Ovary (tissue), 10 donors: ENCODE measurements around the gene GPR35. TPM values are rescaled to one million over a fixed set of nuclear protein-coding genes. Genes with fewer than 3 reads are reported as not detected.

ENCODE experiments used
- DNase-seq, 5 donors: peaks; one replicate each; pipeline ENCODE4 v3.0.0-alpha.2; 2019 to 2020
- H3K27ac ChIP-seq, 2 donors: fragments of 200-600 bp; one replicate each; pipeline versions ENCODE4 v1.5.1 to v1.8.0; 2019 to 2022
- H3K27me3 ChIP-seq: fragments of 200-600 bp; one replicate; pipeline ENCODE4 v1.8.0; 2022
- H3K36me3 ChIP-seq: fragments of 200-600 bp; sonication (generic); one replicate; pipeline ENCODE4 v1.5.1; 2019
- H3K4me1 ChIP-seq: one replicate; pipeline ENCODE4 v1.8.1; 2013; ENCODE audit warnings: mild to moderate bottlenecking, moderate library complexity; ENCODE audit not compliant: insufficient read depth
- H3K4me3 ChIP-seq: fragments of 200-600 bp; sonication (generic); one replicate; pipeline ENCODE4 v1.5.1; 2017
- H3K9me3 ChIP-seq, 2 donors: fragments of 200-600 bp in 1 of 2; sonication (generic) in 1 of 2; one replicate each; pipeline versions ENCODE4 v1.5.1 to v1.8.1; 2013 to 2019; ENCODE audit warnings: mild to moderate bottlenecking in 1 of 2, moderate library complexity in 1 of 2
- EP300 ChIP-seq: sonication (generic); formaldehyde crosslinking; IDR thresholded peaks from one replicate; pipeline ENCODE4 v1.6.1; 2017; ENCODE audit warnings: antibody characterized with exemption
- POLR2A ChIP-seq: fragments of 450-650 bp; IDR thresholded peaks from one replicate; pipeline ENCODE4 v1.6.1; 2017; ENCODE audit warnings: antibody characterized with exemption, mild to moderate bottlenecking, moderate library complexity
- WGBS, 3 donors: extraction: QIAGEN DNeasy Blood & Tissue Kit in 1 of 3; methylation state at CpG; one replicate each; pipeline versions ENCODE4 v1.1.5 to v1.1.7; 2013 to 2017; 5-methylcytosine and 5-hydroxymethylcytosine counted together
- intact Hi-C, 4 donors: fragments of 100-400 bp; cut with DNase I; formaldehyde crosslinking; loops; one replicate each; pipeline versions ENCODE4 v1.11.0 to v1.15.1; 2022 to 2023
- long read RNA-seq, 3 donors: library from polyadenylated mRNA in 2 of 3; unstranded in 2 of 3; transcript quantifications; one replicate each; pipeline ENCODE4 v2.0.0 and lab custom pipeline, GENCODE V29; 2021 to 2026
- polyA plus RNA-seq, 2 donors: library from polyadenylated mRNA; stranded (reverse); fragments of 200-250 nt in 1 of 2; fragments of 350-450 nt in 1 of 2; fragmentation: Illumina TruSeq in 1 of 2; extraction: RNeasy Lipid Tissue Mini Kit (QIAGEN cat#74804) in 1 of 2; gene quantifications; one replicate each; pipeline ENCODE4 v1.2.3, GENCODE V29; 2013 to 2014
- total RNA-seq, 7 donors: library from RNA; depleted of rRNA in 2 of 7; stranded (reverse); fragments of >200 nt in 2 of 7; fragmentation: NEBNext Ultra II Directional in 3 of 7; extraction: Animal tissue kit (Norgen Biotek cat#: 25700) in 3 of 7; gene quantifications; one replicate each; pipeline versions ENCODE4 v1.1.0 to v1.2.4, GENCODE V29; 2016 to 2023
- TF ChIP-seq, protein P1 (sequence below), 3 donors: fragments of 450-650 bp in 2 of 3; fragments of 200-600 bp in 1 of 3; IDR thresholded peaks; one replicate each; pipeline versions ENCODE4 v1.5.1 to v1.8.0; 2016 to 2022; ENCODE audit warnings: antibody characterized with exemption in 3 of 3, mild to moderate bottlenecking in 1 of 3
- donor health status: DM: no; HTN: no; CAD: no; lungs with moderate emphysema.
- donor health status: DM: no; HTN: no; CAD: no.
- donor health status: Bipolar disorder and iron deficiency.
- donor health status: DM: yes; HTN: yes; CAD: no.
- donor health status: DM: no; HTN: no; CAD: no.
- donor health status: DM: yes; HTN: yes; CAD: no.

GPR35 gene, protein sequence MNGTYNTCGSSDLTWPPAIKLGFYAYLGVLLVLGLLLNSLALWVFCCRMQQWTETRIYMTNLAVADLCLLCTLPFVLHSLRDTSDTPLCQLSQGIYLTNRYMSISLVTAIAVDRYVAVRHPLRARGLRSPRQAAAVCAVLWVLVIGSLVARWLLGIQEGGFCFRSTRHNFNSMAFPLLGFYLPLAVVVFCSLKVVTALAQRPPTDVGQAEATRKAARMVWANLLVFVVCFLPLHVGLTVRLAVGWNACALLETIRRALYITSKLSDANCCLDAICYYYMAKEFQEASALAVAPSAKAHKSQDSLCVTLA
- 1 to 10 TPM; 2.1 to 4.2 (median 2.5) TPM for total RNA-seq
- polyA plus RNA-seq = 1 to 10 TPM in 1 of 2 donors, under 1 TPM in 1; 0.27 to 2.2 TPM
- long read RNA-seq, donor 1 = 0 reads
- long read RNA-seq, donor 2 = 0 reads
- long read RNA-seq, donor 3, partial matches to known transcripts = 0 of 2 reads
- long read RNA-seq, donor 3, other reads (novel, unspliced or antisense) = 0 of 2 reads

DNA sequence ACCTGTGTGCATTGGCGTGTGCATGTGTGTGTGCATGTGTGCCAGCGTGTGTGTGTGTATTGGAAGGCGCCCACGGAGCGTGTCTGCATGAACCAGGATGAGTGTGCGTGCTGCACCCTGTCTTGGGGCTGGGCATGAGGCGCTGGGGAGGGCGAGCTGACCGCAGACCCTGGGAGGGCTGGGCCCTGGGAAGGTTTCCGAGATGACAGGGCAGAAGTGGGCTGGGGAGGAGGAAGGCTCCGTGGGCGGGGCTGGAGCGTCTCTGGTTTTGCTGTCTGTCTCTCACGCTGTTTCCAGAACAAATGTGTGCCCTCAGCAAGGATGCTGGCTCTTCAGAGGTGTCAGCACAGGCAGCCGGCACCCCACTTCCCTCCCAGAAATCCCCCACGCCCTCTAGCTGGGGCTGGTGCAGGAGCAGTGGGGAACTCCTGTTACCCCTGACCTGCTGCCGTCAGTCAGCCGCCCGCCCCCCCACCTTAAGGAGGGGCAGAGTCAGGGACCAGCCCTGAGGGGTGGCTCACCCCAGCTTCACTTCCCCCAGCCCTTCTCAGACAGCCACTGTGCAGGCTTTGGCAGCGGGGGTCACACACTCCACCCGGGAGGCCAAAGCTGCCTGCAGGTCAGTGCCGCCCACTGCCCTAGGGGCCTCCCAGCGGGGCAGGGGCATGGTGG, at the start of gene GPR35:
TSS of gene GPR35 (plus strand) at position 531 of the 672 bp plus-strand sequence. CDS start 4,473 bp downstream, outside the sequence.
- TF ChIP-seq, protein P1, sequence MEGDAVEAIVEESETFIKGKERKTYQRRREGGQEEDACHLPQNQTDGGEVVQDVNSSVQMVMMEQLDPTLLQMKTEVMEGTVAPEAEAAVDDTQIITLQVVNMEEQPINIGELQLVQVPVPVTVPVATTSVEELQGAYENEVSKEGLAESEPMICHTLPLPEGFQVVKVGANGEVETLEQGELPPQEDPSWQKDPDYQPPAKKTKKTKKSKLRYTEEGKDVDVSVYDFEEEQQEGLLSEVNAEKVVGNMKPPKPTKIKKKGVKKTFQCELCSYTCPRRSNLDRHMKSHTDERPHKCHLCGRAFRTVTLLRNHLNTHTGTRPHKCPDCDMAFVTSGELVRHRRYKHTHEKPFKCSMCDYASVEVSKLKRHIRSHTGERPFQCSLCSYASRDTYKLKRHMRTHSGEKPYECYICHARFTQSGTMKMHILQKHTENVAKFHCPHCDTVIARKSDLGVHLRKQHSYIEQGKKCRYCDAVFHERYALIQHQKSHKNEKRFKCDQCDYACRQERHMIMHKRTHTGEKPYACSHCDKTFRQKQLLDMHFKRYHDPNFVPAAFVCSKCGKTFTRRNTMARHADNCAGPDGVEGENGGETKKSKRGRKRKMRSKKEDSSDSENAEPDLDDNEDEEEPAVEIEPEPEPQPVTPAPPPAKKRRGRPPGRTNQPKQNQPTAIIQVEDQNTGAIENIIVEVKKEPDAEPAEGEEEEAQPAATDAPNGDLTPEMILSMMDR (IDR thresholded peaks at IDR 0.05) = no peak
- TF ChIP-seq EP300 = no peak
- TF ChIP-seq POLR2A = no peak
- Histone ChIP-seq H3K36me3 (no peaks in the 10 kb centered on the region), H3K27me3 (no peaks in the 10 kb centered on the region), H3K4me3 (no peak within 1 kb of the TSS), H3K4me1 (no peaks in the 10 kb centered on the region), H3K27ac (no peak within 1 kb of the TSS), H3K9me3 (no peaks in the 10 kb centered on the region)
- WGBS, 3 donors = 20 to 41% (median 36%) methylated on average over 19 to 23 of the region's 23 CpGs
- intact Hi-C loops = no loop called here
- DNase-seq = peak in 3 of 5 donors; percentile 16 to 37 (median 16)

DNA sequence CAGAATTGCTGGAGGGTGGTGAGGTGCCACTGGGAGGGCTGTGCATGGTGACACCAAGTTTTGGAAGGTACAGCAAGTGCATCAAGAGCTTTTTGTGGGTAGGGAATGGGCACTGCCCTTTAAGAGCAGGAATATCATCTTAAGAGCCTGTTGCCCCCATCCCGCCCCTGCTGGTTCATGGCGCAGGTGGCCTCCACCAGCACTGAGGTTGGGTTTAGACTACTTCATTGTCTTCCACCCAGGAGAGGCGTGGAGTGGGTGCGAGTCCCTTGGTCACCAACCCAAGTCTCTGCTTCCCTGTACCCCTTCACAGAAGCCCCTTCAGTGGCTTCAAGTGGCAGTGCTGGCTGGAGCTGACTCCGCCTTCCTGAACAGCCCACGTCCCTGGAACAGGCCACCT, 49.2 kb upstream of the GPR35 start:
- peaks cover 5% of the 10 kb centered on the region for H3K4me1 ChIP-seq
- no peaks in the 10 kb centered on the region for H3K27me3 ChIP-seq
- TF ChIP-seq EP300 (no peak), POLR2A (no peak)
- TF ChIP-seq, protein P1 (IDR thresholded peaks at IDR 0.05) = no peak
- intact Hi-C loops = no loop called here
- H3K27ac ChIP-seq = no peak overlapping the region
- H3K36me3 ChIP-seq = no peaks in the 10 kb centered on the region
- WGBS, 3 donors = 76 to 86% (median 79%) methylated on average over 6 of the region's 6 CpGs
- no peak overlapping the region for H3K4me3 ChIP-seq
- DNase-seq = no peak
- H3K9me3 ChIP-seq = no peaks in the 10 kb centered on the region

DNA sequence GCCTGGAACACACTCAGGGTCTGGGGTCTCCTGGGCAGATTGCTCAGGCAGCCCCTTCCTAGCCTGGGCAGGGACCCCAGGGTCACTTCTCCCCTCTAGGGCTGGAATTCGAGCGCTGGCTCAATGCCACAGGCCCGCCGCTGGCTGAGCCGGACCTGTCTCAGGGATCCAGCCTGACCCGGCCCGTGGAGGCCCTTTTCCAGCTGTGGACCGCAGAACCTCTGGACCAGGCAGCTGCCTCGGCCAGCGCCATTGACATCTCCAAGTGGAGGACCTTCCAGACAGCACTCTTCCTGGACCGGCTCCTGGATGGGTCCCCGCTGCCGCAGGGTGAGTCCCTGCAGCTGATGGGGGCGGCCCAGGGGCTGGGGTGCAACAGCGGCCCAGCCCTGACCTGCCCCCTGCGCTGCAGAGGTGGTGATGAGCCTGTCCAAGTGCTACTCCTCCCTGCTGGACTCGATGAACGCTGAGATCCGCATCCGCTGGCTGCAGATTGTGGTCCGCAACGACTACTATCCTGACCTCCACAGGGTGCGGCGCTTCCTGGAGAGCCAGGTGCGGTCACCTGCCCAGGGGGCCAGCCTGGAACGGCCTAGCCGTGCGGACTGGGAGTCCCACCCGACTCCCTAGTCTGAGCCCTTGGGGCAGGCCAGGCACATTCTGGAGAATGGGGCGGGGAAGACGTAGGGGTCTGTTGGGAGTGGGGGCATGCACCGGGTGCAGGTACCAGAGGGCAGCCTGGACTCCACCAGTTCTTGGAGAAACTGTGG, 48.7 kb upstream of the GPR35 start:
- peaks cover 5% of the 10 kb centered on the region for H3K4me1 ChIP-seq
- H3K9me3 ChIP-seq = no peaks in the 10 kb centered on the region
- TF ChIP-seq, protein P1 (IDR thresholded peaks at IDR 0.05) = no peak
- TF ChIP-seq EP300 (no peak), POLR2A (no peak)
- WGBS, 3 donors = 83 to 88% (median 86%) methylated on average over 28 to 32 of the region's 32 CpGs
- H3K27me3 ChIP-seq = no peaks in the 10 kb centered on the region
- DNase-seq = peak in 1 of 5 donors; percentile 33
- no peak overlapping the region for H3K27ac ChIP-seq
- H3K36me3 ChIP-seq = no peaks in the 10 kb centered on the region
- intact Hi-C loops = no loop called here
- no peak overlapping the region for H3K4me3 ChIP-seq
